Neural progenitor cell (in vitro differentiated cells): Measurements from ENCODE around the gene SLC35F3. TPM values are rescaled to one million over a fixed set of nuclear protein-coding genes. Genes with fewer than 3 reads are reported as not detected.
A peak's percentile ranks its signal among the peaks of the same experiment; 100 is the strongest.

ENCODE experiments used
- DNase-seq: peaks from one replicate; pipeline ENCODE4 v3.0.0-alpha.2; 2016; ENCODE audit warnings: low spot score
- H2AFZ ChIP-seq: fragments of 200-600 bp; sonication (generic); replicated peaks from 2 replicates; pipeline ENCODE4 v1.6.1; 2016; ENCODE audit warnings: antibody characterized with exemption
- H3F3A ChIP-seq: fragments of 200-600 bp; sonication (generic); 2 replicates; pipeline ENCODE4 v1.6.1; 2016; ENCODE audit warnings: antibody characterized with exemption, low read depth
- H3K27ac ChIP-seq: fragments of 200-600 bp; sonication (generic); 2 replicates; pipeline ENCODE4 v1.5.1; 2016; ENCODE audit warnings: mild to moderate bottlenecking
- H3K27me3 ChIP-seq: fragments of 200-600 bp; sonication (generic); 2 replicates; pipeline ENCODE4 v1.6.1; 2016; ENCODE audit warnings: mild to moderate bottlenecking, moderate library complexity
- H3K36me3 ChIP-seq: fragments of 200-600 bp; sonication (generic); 2 replicates; pipeline ENCODE4 v1.5.1; 2016
- H3K4me1 ChIP-seq: fragments of 200-600 bp; sonication (generic); 2 replicates; pipeline ENCODE4 v1.6.1; 2016; ENCODE audit warnings: mixed run types
- H3K4me2 ChIP-seq: fragments of 200-600 bp; sonication (generic); 2 replicates; pipeline ENCODE4 v1.6.1; 2016
- H3K4me3 ChIP-seq: fragments of 200-600 bp; sonication (generic); 2 replicates; pipeline ENCODE4 v1.5.1; 2016
- H3K79me2 ChIP-seq: fragments of 200-600 bp; sonication (generic); 2 replicates; pipeline ENCODE4 v1.6.1; 2016; ENCODE audit warnings: low read depth
- H3K9ac ChIP-seq: fragments of 200-600 bp; sonication (generic); 2 replicates; pipeline ENCODE4 v1.6.1; 2016
- H3K9me3 ChIP-seq: fragments of 200-600 bp; sonication (generic); 2 replicates; pipeline ENCODE4 v1.5.1; 2016; ENCODE audit warnings: low read depth
- H4K20me1 ChIP-seq: fragments of 200-600 bp; sonication (generic); 2 replicates; pipeline ENCODE4 v1.6.1; 2016; ENCODE audit warnings: low read depth
- H3K27ac Mint-ChIP-seq: 3 replicates; pipeline ENCODE4 v1.8.0; 2021; ENCODE audit warnings: mixed read lengths
- H3K27me3 Mint-ChIP-seq: 2 replicates; pipeline ENCODE4 v1.8.0; 2022; ENCODE audit warnings: low read depth, mild to moderate bottlenecking, inconsistent platforms, moderate library complexity, mixed read lengths; ENCODE audit not compliant: insufficient read depth
- H3K36me3 Mint-ChIP-seq: 3 replicates; pipeline ENCODE4 v1.8.0; 2021; ENCODE audit warnings: mixed read lengths
- H3K4me1 Mint-ChIP-seq: 3 replicates; pipeline ENCODE4 v1.8.0; 2021; ENCODE audit warnings: mixed read lengths
- H3K4me3 Mint-ChIP-seq: 3 replicates; pipeline ENCODE4 v1.8.0; 2021; ENCODE audit warnings: mild to moderate bottlenecking, moderate library complexity, mixed read lengths
- H3K9me3 Mint-ChIP-seq: 3 replicates; pipeline ENCODE4 v1.8.0; 2020; ENCODE audit warnings: mixed read lengths
- CTCF ChIP-seq: fragments of 200-600 bp; sonication (generic); IDR thresholded peaks from 2 replicates; pipeline ENCODE4 v1.5.1; 2017; ENCODE audit warnings: antibody characterized with exemption, mild to moderate bottlenecking
- EZH2 ChIP-seq: fragments of 200-600 bp; sonication (generic); IDR thresholded peaks from 2 replicates; pipeline ENCODE4 v1.6.1; 2017; ENCODE audit warnings: antibody characterized with exemption, mild to moderate bottlenecking, moderate library complexity
- EZH2phosphoT487 ChIP-seq: fragments of 200-600 bp; sonication (generic); IDR thresholded peaks from 2 replicates; pipeline ENCODE4 v1.6.1; 2017; ENCODE audit warnings: antibody characterized with exemption
- total RNA-seq: library from RNA; depleted of rRNA; stranded (reverse); fragments of >200 nt; gene quantifications from 2 replicates; pipeline ENCODE4 v1.2.3, GENCODE V29; 2015; ENCODE audit warnings: low replicate concordance

SLC35F3 gene
- total RNA-seq, 1 donor from 2014 or later, result 0.79 TPM

GRCh38 chr1:234237393-234237792, 332.9 kb downstream of the SLC35F3 start:
- peaks cover 52% of the 10 kb centered on the region for H3K4me1 Mint-ChIP-seq
- H3K9me3 ChIP-seq, result no peaks in the 10 kb centered on the region
- H3F3A ChIP-seq, result no peaks in the 10 kb centered on the region
- no peak for DNase-seq
- no peaks in the 10 kb centered on the region for H4K20me1 ChIP-seq
- H3K27me3 ChIP-seq, result no peaks in the 10 kb centered on the region
- H3K4me1 ChIP-seq, result peaks cover 28% of the 10 kb centered on the region
- peaks cover 4% of the 10 kb centered on the region for H3K27me3 Mint-ChIP-seq
- H2AFZ ChIP-seq, result no peak overlapping the region
- H3K36me3 ChIP-seq, result no peaks in the 10 kb centered on the region
- TF ChIP-seq CTCF (no peak), EZH2 (no peak), EZH2phosphoT487 (no peak)
- no peak overlapping the region for H3K27ac Mint-ChIP-seq
- H3K36me3 Mint-ChIP-seq, result peaks cover 3% of the 10 kb centered on the region
- H3K4me2 ChIP-seq, result no peak overlapping the region
- H3K27ac ChIP-seq, result no peak overlapping the region
- no peak overlapping the region for H3K9ac ChIP-seq
- no peaks in the 10 kb centered on the region for H3K79me2 ChIP-seq
- no peak overlapping the region for H3K4me3 Mint-ChIP-seq
- no peak overlapping the region for H3K4me3 ChIP-seq
- H3K9me3 Mint-ChIP-seq, result peaks cover 15% of the 10 kb centered on the region

- Histone ChIP-seq H3K9ac (no peak overlapping the region), H3K27me3 (no peaks in the 10 kb centered on the region), H3K27ac (no peak overlapping the region), H3K4me2 (no peak overlapping the region), H2AFZ (no peak overlapping the region), H3F3A (no peaks in the 10 kb centered on the region), H3K79me2 (no peaks in the 10 kb centered on the region), H3K4me1 (peaks cover 28% of the 10 kb centered on the region), H3K4me3 (no peak overlapping the region), H4K20me1 (no peaks in the 10 kb centered on the region), H3K9me3 (no peaks in the 10 kb centered on the region), H3K36me3 (no peaks in the 10 kb centered on the region)
- DNase-seq, result no peak
- peak overlapping the region; percentile 21 for H3K27ac Mint-ChIP-seq
- TF ChIP-seq EZH2phosphoT487 (no peak), EZH2 (no peak), CTCF (no peak)
- peaks cover 50% of the 10 kb centered on the region for H3K4me1 Mint-ChIP-seq
- peaks cover 12% of the 10 kb centered on the region for H3K9me3 Mint-ChIP-seq
- H3K27me3 Mint-ChIP-seq, result peaks cover 4% of the 10 kb centered on the region
- H3K36me3 Mint-ChIP-seq, result peaks cover 4% of the 10 kb centered on the region
- peak overlapping the region; percentile 23 for H3K4me3 Mint-ChIP-seq
Measured at GRCh38 chr1:234238060-234238459, 333.6 kb downstream of the SLC35F3 start.

GRCh38 chr1:234239515-234239914, 335.0 kb downstream of the SLC35F3 start:
- no peak overlapping the region for H3K9ac ChIP-seq
- no peak overlapping the region for H3K27ac ChIP-seq
- no peak overlapping the region for H3K4me2 ChIP-seq
- Mint-ChIP-seq H3K27me3 (peaks cover 2% of the 10 kb centered on the region), H3K27ac (no peak overlapping the region), H3K9me3 (peaks cover 12% of the 10 kb centered on the region), H3K4me3 (no peak overlapping the region), H3K4me1 (peaks cover 42% of the 10 kb centered on the region), H3K36me3 (peaks cover 4% of the 10 kb centered on the region)
- H3K4me3 ChIP-seq, result no peak overlapping the region
- H3K36me3 ChIP-seq, result no peaks in the 10 kb centered on the region
- H3K27me3 ChIP-seq, result no peaks in the 10 kb centered on the region
- peaks cover 19% of the 10 kb centered on the region for H3K4me1 ChIP-seq
- H2AFZ ChIP-seq, result no peak overlapping the region
- H3K9me3 ChIP-seq, result no peaks in the 10 kb centered on the region
- H3F3A ChIP-seq, result no peaks in the 10 kb centered on the region
- no peaks in the 10 kb centered on the region for H4K20me1 ChIP-seq
- TF ChIP-seq CTCF (no peak), EZH2phosphoT487 (no peak), EZH2 (no peak)
- DNase-seq, result no peak
- H3K79me2 ChIP-seq, result no peaks in the 10 kb centered on the region
